ENCODE measurements around the gene TMC7. TPM values are rescaled to one million over a fixed set of nuclear protein-coding genes. Genes with fewer than 3 reads are reported as not detected.

TMC7 gene
- total and polyA plus RNA-seq, 9 of the 15 experiments (the other 6 are each of a cell fraction or from before 2014, with no cell fraction given), result 0.08 to 2.0 (median 1.5) TPM

GRCh38 chr16:18983565-18984434 is at the start of gene TMC7 (continued):
- TF ChIP-seq, protein P1, sequence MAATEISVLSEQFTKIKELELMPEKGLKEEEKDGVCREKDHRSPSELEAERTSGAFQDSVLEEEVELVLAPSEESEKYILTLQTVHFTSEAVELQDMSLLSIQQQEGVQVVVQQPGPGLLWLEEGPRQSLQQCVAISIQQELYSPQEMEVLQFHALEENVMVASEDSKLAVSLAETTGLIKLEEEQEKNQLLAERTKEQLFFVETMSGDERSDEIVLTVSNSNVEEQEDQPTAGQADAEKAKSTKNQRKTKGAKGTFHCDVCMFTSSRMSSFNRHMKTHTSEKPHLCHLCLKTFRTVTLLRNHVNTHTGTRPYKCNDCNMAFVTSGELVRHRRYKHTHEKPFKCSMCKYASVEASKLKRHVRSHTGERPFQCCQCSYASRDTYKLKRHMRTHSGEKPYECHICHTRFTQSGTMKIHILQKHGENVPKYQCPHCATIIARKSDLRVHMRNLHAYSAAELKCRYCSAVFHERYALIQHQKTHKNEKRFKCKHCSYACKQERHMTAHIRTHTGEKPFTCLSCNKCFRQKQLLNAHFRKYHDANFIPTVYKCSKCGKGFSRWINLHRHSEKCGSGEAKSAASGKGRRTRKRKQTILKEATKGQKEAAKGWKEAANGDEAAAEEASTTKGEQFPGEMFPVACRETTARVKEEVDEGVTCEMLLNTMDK (IDR thresholded peaks at IDR 0.05; ENCODE audit: borderline replicate concordance, insufficient read depth, low read depth, low read length, poor library complexity, severe bottlenecking), result peak; percentile 98
- no peak for TF ChIP-seq BACH1 (tag; IDR thresholded peaks at IDR 0.05)
- TF ChIP-seq, protein P2, sequence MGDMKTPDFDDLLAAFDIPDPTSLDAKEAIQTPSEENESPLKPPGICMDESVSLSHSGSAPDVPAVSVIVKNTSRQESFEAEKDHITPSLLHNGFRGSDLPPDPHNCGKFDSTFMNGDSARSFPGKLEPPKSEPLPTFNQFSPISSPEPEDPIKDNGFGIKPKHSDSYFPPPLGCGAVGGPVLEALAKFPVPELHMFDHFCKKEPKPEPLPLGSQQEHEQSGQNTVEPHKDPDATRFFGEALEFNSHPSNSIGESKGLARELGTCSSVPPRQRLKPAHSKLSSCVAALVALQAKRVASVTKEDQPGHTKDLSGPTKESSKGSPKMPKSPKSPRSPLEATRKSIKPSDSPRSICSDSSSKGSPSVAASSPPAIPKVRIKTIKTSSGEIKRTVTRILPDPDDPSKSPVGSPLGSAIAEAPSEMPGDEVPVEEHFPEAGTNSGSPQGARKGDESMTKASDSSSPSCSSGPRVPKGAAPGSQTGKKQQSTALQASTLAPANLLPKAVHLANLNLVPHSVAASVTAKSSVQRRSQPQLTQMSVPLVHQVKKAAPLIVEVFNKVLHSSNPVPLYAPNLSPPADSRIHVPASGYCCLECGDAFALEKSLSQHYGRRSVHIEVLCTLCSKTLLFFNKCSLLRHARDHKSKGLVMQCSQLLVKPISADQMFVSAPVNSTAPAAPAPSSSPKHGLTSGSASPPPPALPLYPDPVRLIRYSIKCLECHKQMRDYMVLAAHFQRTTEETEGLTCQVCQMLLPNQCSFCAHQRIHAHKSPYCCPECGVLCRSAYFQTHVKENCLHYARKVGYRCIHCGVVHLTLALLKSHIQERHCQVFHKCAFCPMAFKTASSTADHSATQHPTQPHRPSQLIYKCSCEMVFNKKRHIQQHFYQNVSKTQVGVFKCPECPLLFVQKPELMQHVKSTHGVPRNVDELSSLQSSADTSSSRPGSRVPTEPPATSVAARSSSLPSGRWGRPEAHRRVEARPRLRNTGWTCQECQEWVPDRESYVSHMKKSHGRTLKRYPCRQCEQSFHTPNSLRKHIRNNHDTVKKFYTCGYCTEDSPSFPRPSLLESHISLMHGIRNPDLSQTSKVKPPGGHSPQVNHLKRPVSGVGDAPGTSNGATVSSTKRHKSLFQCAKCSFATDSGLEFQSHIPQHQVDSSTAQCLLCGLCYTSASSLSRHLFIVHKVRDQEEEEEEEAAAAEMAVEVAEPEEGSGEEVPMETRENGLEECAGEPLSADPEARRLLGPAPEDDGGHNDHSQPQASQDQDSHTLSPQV (IDR thresholded peaks at IDR 0.05), result 0 out of 2 replicates have a peak, but pooled peaks have one; percentile 13
- peak; percentile 49; the same call in 1 of the 2 replicates for TF ChIP-seq HCFC1 (IDR thresholded peaks at IDR 0.05; ENCODE audit: low read depth, low read length)
- TF ChIP-seq HMG20A (CRISPR knock-in tag; conservative IDR thresholded peaks at IDR 0.05), result no peak
- TF ChIP-seq E2F8 (IDR thresholded peaks at IDR 0.05; ENCODE audit: low read depth, partially characterized antibody), result peak; percentile 25
- peak in 1 of 2 experiments; percentile 25; a peak in 1 of 4 replicates for TF ChIP-seq SRF (CRISPR knock-in tag; IDR thresholded peaks at IDR 0.05)
- TF ChIP-seq DACH1 (IDR thresholded peaks at IDR 0.05; ENCODE audit: partially characterized antibody), result no peak
- TF ChIP-seq SIN3B (IDR thresholded peaks at IDR 0.05; ENCODE audit: low read depth), result peak; percentile 55; the same call in 1 of the 2 replicates
- no peak for TF ChIP-seq NELFE (IDR thresholded peaks at IDR 0.05; ENCODE audit: insufficient read depth, insufficient read length)
- TF ChIP-seq TARDBP (IDR thresholded peaks at IDR 0.05), result peak; percentile 67; the same call in 1 of the 2 replicates
- TF ChIP-seq ZMIZ1 (IDR thresholded peaks at IDR 0.05; ENCODE audit: low read depth in 2 of 2, low read length in 2 of 2), result peak in 1 of 2 experiments; percentile 29; a peak in 1 of 4 replicates

All from K562 (cell line).